C4-2B (cell line): ENCODE measurements around the gene MGST1.

ENCODE experiments used
- CTCF ChIP-seq: fragments of 450-650 bp; conservative IDR thresholded peaks from 2 replicates; pipeline ENCODE4 v1.5.1; 2017; ENCODE audit warnings: mild to moderate bottlenecking
- ZFX ChIP-seq: fragments of 450-650 bp; IDR thresholded peaks from 2 replicates; pipeline ENCODE4 v1.6.1; 2017

GRCh38 chr12:16331998-16332397 lies 15.4 kb upstream of the MGST1 start:
- TF ChIP-seq ZFX, result no peak
- TF ChIP-seq CTCF, result no peak
